IMR-90 (cell line): ENCODE results near the gene ZNF236.

Experiments
- BHLHE40 ChIP-seq: fragments of 150-350 bp; IDR thresholded peaks from 2 replicates; pipeline ENCODE4 v1.6.1; 2016; ENCODE audit warnings: mild to moderate bottlenecking, low read depth, low read length
- CTCF ChIP-seq: conservative IDR thresholded peaks from 2 replicates; pipeline ENCODE4 v1.5.1; 2012; ENCODE audit warnings: mild to moderate bottlenecking, low read depth, low read length, improper control_type of control experiment
- ELK1 ChIP-seq: fragments of 150-350 bp; IDR thresholded peaks from 2 replicates; pipeline ENCODE4 v1.6.1; 2016; ENCODE audit warnings: low read depth, mild to moderate bottlenecking, low read length, moderate library complexity, borderline replicate concordance
- FOS ChIP-seq: fragments of 150-350 bp; IDR thresholded peaks from 2 replicates; pipeline ENCODE4 v1.6.1; 2016; ENCODE audit warnings: low read depth, low read length
- MAZ ChIP-seq: IDR thresholded peaks from 2 replicates; pipeline ENCODE4 v1.6.1; 2012; ENCODE audit warnings: low read depth, mild to moderate bottlenecking, low read length, improper control_type of control experiment, moderate library complexity, borderline replicate concordance
- MXI1 ChIP-seq: IDR thresholded peaks from 2 replicates; pipeline ENCODE4 v1.6.1; 2012; ENCODE audit warnings: low read depth, mild to moderate bottlenecking, low read length, moderate library complexity, borderline replicate concordance
- POLR2A ChIP-seq: IDR thresholded peaks from 2 replicates; pipeline ENCODE4 v1.6.1; 2012; ENCODE audit warnings: mild to moderate bottlenecking, low read depth, low read length
- RAD21 ChIP-seq: IDR thresholded peaks from 2 replicates; pipeline ENCODE4 v1.6.1; 2012; ENCODE audit warnings: low read length, improper control_type of control experiment
- RFX5 ChIP-seq: IDR thresholded peaks from 2 replicates; pipeline ENCODE4 v1.8.0; 2012; ENCODE audit warnings: low read depth, mild to moderate bottlenecking, low read length, moderate library complexity
- SMC3 ChIP-seq: fragments of 150-350 bp; IDR thresholded peaks from 2 replicates; pipeline ENCODE4 v1.6.1; 2016; ENCODE audit warnings: low read depth, mild to moderate bottlenecking, antibody characterized with exemption, low read length, moderate library complexity

DNA sequence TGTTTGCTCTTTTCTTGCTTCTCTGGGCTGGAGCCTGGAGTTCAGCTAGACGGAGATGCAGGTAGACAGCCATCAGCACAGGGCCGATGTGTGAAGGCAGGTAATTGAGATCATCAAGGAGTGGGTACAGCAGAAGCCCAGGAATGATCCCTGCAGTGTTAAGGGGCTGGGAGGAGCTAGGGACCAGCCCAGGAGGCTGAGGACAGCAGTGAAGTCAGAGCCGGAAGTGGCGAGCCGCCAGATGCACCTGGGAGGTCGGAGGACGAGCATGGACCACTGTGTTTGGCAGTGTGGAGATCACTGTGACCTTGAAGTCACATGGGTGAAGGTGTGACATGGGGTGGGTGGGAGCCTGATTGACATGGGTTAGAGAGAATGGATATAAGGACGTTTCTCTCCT lies 6.2 kb upstream of the ZNF236 start:
- TF ChIP-seq CTCF (no peak), POLR2A (no peak), FOS (no peak), SMC3 (no peak), BHLHE40 (no peak), RAD21 (no peak), MAZ (no peak), RFX5 (no peak), ELK1 (no peak), MXI1 (no peak)
